Caco-2 (cell line): ENCODE measurements around the gene RERE. TPM values are rescaled to one million over a fixed set of nuclear protein-coding genes. Genes with fewer than 3 reads are reported as not detected.
A peak's percentile ranks its signal among the peaks of the same experiment; 100 is the strongest.

Source experiments
- BruUV-seq: library from RNA; stranded (reverse); fragments of 400-500 nt; replicated peaks from 2 replicates; lab custom pipeline; 2021; lab: Mats Ljungman, UMichigan
- CTCF ChIA-PET: fragments of 300-600 bp; sonication (Branson Sonifier 250); formaldehyde crosslinking; loops from one replicate; lab custom pipeline; 2022; ENCODE audit warnings: antibody characterized with exemption; lab: Charles Lee
- POLR2A ChIA-PET: fragments of 300-600 bp; sonication (Branson Sonifier 250); formaldehyde crosslinking; loops from one replicate; lab custom pipeline; 2022; ENCODE audit warnings: antibody characterized with exemption; lab: Charles Lee
- DNase-seq, 2 experiments: peaks; one replicate each; pipeline versions ENCODE4 v3.0.0 to v3.0.0-alpha.2; 2020 to 2022
- H3K27me3 ChIP-seq: replicated peaks from 2 replicates; pipeline ENCODE4 v1.6.0; 2011; ENCODE audit warnings: low read length; ENCODE audit not compliant: control insufficient read depth, insufficient read depth
- H3K36me3 ChIP-seq: 2 replicates; pipeline ENCODE4 v1.5.1; 2011; ENCODE audit warnings: low read length; ENCODE audit not compliant: control insufficient read depth, insufficient read depth
- H3K4me1 ChIP-seq: fragments of 250-450 bp; sonication (Bioruptor Pico); 2 replicates; pipeline ENCODE4 v1.5.1; 2020; ENCODE audit warnings: mild to moderate bottlenecking
- H3K4me3 ChIP-seq: 2 replicates; pipeline ENCODE4 v1.5.1; 2011; ENCODE audit warnings: low read depth, mild to moderate bottlenecking, control low read depth, low read length
- H3K9me3 ChIP-seq: fragments of 250-450 bp; sonication (Bioruptor Pico); 2 replicates; pipeline ENCODE4 v1.5.1; 2020; ENCODE audit warnings: mild to moderate bottlenecking, moderate library complexity
- H3K27ac Mint-ChIP-seq: one replicate; pipeline ENCODE4 v1.8.0; 2022; ENCODE audit warnings: mixed read lengths; ENCODE audit not compliant: unreplicated experiment
- H3K27me3 Mint-ChIP-seq: one replicate; pipeline ENCODE4 v1.8.0; 2022; ENCODE audit warnings: mixed read lengths; ENCODE audit not compliant: insufficient read depth, unreplicated experiment
- H3K36me3 Mint-ChIP-seq: one replicate; pipeline ENCODE4 v1.8.0; 2022; ENCODE audit warnings: mild to moderate bottlenecking, mixed read lengths; ENCODE audit not compliant: insufficient read depth, unreplicated experiment
- H3K4me1 Mint-ChIP-seq: one replicate; pipeline ENCODE4 v1.8.0; 2022; ENCODE audit warnings: low read depth, mixed read lengths; ENCODE audit not compliant: unreplicated experiment
- H3K4me3 Mint-ChIP-seq: one replicate; pipeline ENCODE4 v1.8.0; 2022; ENCODE audit warnings: mild to moderate bottlenecking, moderate library complexity, mixed read lengths; ENCODE audit not compliant: unreplicated experiment
- H3K9me3 Mint-ChIP-seq: one replicate; pipeline ENCODE4 v1.8.0; 2022; ENCODE audit warnings: mixed read lengths; ENCODE audit not compliant: unreplicated experiment
- CTCF ChIP-seq, 2 experiments: fragments of 200-600 bp in 1 of 2; IDR thresholded peaks; 1 replicate in 1 of 2; 2 replicates in 1 of 2; pipeline versions ENCODE4 v1.5.1 to v1.8.0; 2011 to 2022; ENCODE audit warnings: antibody characterized with exemption in 1 of 2, control low read depth in 1 of 2, inconsistent platforms in 1 of 2, low read depth in 1 of 2, low read length in 1 of 2, mild to moderate bottlenecking in 1 of 2, moderate library complexity in 1 of 2; ENCODE audit not compliant: insufficient read depth in 1 of 2, severe bottlenecking in 1 of 2, unreplicated experiment in 1 of 2
- intact Hi-C: fragments of 100-400 bp; cut with micrococcal nuclease; formaldehyde crosslinking; loops from one replicate; pipeline ENCODE4 v1.10.0; 2022; ENCODE audit not compliant: unreplicated experiment
- total RNA-seq: library from RNA; stranded (reverse); gene quantifications from 2 replicates; pipeline ENCODE4 v1.2.3, GENCODE V29; 2022

RERE gene
- total RNA-seq, 1 experiment from 2014 or later, result 85.2 TPM

DNA sequence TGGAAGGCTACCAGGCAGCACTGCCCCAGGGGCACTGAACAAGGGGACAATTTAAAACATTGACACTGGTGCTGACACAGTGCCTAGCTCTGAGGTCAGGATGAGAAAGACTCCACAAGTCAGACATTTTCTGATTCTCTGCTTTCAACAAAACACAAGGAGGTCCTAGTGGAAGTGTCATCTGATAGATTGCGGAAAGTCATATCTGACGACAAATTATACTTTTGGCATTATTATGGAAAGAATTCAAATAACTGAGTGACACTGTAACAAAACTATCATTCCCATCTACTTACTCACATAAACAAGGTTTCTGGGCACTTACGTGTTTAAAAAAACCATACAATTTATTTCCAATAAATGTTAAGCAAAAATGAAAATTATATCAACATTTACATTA lies 376.0 kb downstream of the RERE start:
- intact Hi-C loops, result loop anchor here (5.0 kb wide), 1 partner anchor 34 kb away; no protein-coding TSS in a partner anchor
- no peaks in the 10 kb centered on the region for H3K9me3 ChIP-seq
- Mint-ChIP-seq H3K4me1 (peaks cover 6% of the 10 kb centered on the region), H3K9me3 (no peaks in the 10 kb centered on the region), H3K4me3 (no peak overlapping the region), H3K36me3 (peaks cover 45% of the 10 kb centered on the region), H3K27ac (no peak overlapping the region), H3K27me3 (no peaks in the 10 kb centered on the region)
- no peak for TF ChIP-seq CTCF (IDR thresholded peaks at IDR 0.05; ENCODE audit: insufficient read depth in 1 of 2, low read depth in 1 of 2, low read length in 1 of 2, severe bottlenecking in 1 of 2, unreplicated experiment in 1 of 2)
- H3K36me3 ChIP-seq, result no peaks in the 10 kb centered on the region
- no peaks in the 10 kb centered on the region for H3K27me3 ChIP-seq
- BruUV-seq, result no TSS peak
- H3K4me1 ChIP-seq, result no peaks in the 10 kb centered on the region
- H3K4me3 ChIP-seq, result no peak overlapping the region
- ChIA-PET CTCF (no interaction called here), POLR2A (no interaction called here)
- no peak for DNase-seq

DNA sequence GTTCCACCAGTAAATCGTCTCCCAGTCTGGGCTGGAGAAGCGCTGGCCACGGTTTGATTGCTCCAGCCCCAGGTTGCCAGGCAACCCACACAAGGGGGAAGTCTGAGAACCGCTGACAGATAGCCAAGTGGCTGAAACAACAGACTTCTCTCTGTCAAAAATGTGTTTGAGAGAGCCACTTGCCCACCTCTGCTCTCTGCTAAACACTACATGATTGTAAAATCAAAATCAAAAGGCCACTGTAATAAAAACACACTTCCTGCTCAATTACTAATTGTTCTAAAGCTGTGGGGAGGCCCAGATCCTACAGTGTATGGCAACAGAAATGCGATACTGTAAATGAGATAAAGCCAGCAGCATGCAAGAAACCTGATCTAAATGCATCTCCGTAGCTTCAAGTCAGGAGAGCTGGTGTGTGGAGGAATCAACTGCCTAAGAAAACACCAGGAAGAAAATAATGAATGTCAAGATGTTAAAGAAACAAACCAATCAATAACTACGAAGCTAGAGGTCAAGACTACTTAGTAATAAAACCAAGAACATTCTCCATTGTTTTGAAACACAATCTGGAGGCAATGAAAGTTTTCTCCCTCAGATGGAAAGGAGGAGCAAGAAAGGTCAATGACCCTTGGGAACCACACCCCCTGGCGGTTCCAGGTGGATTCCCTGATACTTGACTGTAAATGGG lies 378.3 kb downstream of the RERE start:
- TF ChIP-seq CTCF (IDR thresholded peaks at IDR 0.05; ENCODE audit: insufficient read depth in 1 of 2, low read depth in 1 of 2, low read length in 1 of 2, severe bottlenecking in 1 of 2, unreplicated experiment in 1 of 2), result peak; percentile 7 to 38
- CTCF ChIA-PET, result no interaction called here
- POLR2A ChIA-PET, result no interaction called here
- Histone ChIP-seq H3K4me3 (no peak overlapping the region), H3K36me3 (no peaks in the 10 kb centered on the region), H3K9me3 (no peaks in the 10 kb centered on the region), H3K4me1 (no peaks in the 10 kb centered on the region), H3K27me3 (no peaks in the 10 kb centered on the region)
- no TSS peak for BruUV-seq
- peak in 1 of 2 experiments; percentile 24 for DNase-seq
- no peaks in the 10 kb centered on the region for H3K27me3 Mint-ChIP-seq
- peaks cover 27% of the 10 kb centered on the region for H3K36me3 Mint-ChIP-seq
- no peak overlapping the region for H3K4me3 Mint-ChIP-seq
- no peaks in the 10 kb centered on the region for H3K9me3 Mint-ChIP-seq
- intact Hi-C loops, result no loop called here
- peaks cover 6% of the 10 kb centered on the region for H3K4me1 Mint-ChIP-seq
- no peak overlapping the region for H3K27ac Mint-ChIP-seq

DNA sequence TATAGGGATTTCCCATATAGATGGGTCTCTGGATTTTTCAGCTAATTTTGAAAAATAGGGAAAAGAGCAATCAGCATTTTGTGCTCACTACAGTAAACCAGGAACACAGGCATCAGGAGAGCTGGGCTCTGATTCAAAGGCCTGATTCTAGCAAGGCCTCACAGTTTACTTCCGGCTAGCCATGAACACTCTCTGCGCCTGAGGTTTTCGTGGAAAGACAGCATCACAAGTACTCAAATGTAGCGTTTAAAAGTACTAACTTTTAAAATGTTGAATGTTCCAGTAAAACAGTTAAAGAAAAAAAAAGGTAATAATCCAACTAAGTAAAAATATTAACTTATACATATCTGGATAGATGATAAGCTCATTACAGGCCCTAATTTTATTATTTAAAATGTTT lies 379.0 kb downstream of the RERE start:
- TF ChIP-seq CTCF (IDR thresholded peaks at IDR 0.05; ENCODE audit: insufficient read depth in 1 of 2, low read depth in 1 of 2, low read length in 1 of 2, severe bottlenecking in 1 of 2, unreplicated experiment in 1 of 2), result no peak
- Histone ChIP-seq H3K4me1 (no peaks in the 10 kb centered on the region), H3K4me3 (no peak overlapping the region), H3K36me3 (no peaks in the 10 kb centered on the region), H3K9me3 (no peaks in the 10 kb centered on the region), H3K27me3 (no peaks in the 10 kb centered on the region)
- DNase-seq, result no peak
- peaks cover 6% of the 10 kb centered on the region for H3K4me1 Mint-ChIP-seq
- POLR2A ChIA-PET, result no interaction called here
- no peak overlapping the region for H3K27ac Mint-ChIP-seq
- no peaks in the 10 kb centered on the region for H3K9me3 Mint-ChIP-seq
- H3K36me3 Mint-ChIP-seq, result peaks cover 21% of the 10 kb centered on the region
- H3K27me3 Mint-ChIP-seq, result no peaks in the 10 kb centered on the region
- BruUV-seq, result no TSS peak
- intact Hi-C loops, result no loop called here
- H3K4me3 Mint-ChIP-seq, result no peak overlapping the region
- CTCF ChIA-PET, result no interaction called here
